GM21786 (cell line): ENCODE measurements around the gene TMEM92.
"Not testable (repeated sequence)": the region's sequence is repeated elsewhere in the genome, so short reads cannot be mapped to it uniquely, and the experiment has no call there.

Source experiments
- ATAC-seq: cut with Tn5 transposase; IDR thresholded peaks from one replicate; pipeline ENCODE4 v1.9.1; 2021; ENCODE audit not compliant: unreplicated experiment

TMEM92 gene

GRCh38 chr17:50297407-50297865, 23.2 kb downstream of the TMEM92 start:
- ATAC-seq, result no peak

- ATAC-seq, result no peak
Measured at GRCh38 chr17:50298018-50298417, 23.8 kb downstream of the TMEM92 start.

- ATAC-seq, result no peak
Measured at GRCh38 chr17:50299776-50300175, 25.5 kb downstream of the TMEM92 start.

GRCh38 chr17:50300824-50301223, 26.6 kb downstream of the TMEM92 start:
- ATAC-seq, result not testable (repeated sequence)

GRCh38 chr17:50301891-50302584, 27.8 kb downstream of the TMEM92 start:
- ATAC-seq, result no peak

- ATAC-seq, result no peak
Measured at GRCh38 chr17:50303051-50303450, 28.8 kb downstream of the TMEM92 start.

- no peak for ATAC-seq
Measured at GRCh38 chr17:50303596-50303995, 29.3 kb downstream of the TMEM92 start.

GRCh38 chr17:50304781-50305404, 30.6 kb downstream of the TMEM92 start:
- no peak for ATAC-seq

- no peak for ATAC-seq
Measured at GRCh38 chr17:50307654-50308053, 33.4 kb downstream of the TMEM92 start.

GRCh38 chr17:50308666-50309065, 34.4 kb downstream of the TMEM92 start:
- no peak for ATAC-seq

- no peak for ATAC-seq
Measured at GRCh38 chr17:50310455-50311111, 36.3 kb downstream of the TMEM92 start.

GRCh38 chr17:50311112-50311460, 36.8 kb downstream of the TMEM92 start:
- peak; percentile 69 for ATAC-seq

GRCh38 chr17:50311483-50311882, 37.2 kb downstream of the TMEM92 start:
- ATAC-seq, result no peak

GRCh38 chr17:50312308-50312707, 38.0 kb downstream of the TMEM92 start:
- ATAC-seq, result no peak

GRCh38 chr17:50314456-50315011, 40.3 kb downstream of the TMEM92 start:
- ATAC-seq, result no peak

GRCh38 chr17:50316016-50316587, 41.8 kb downstream of the TMEM92 start:
- no peak for ATAC-seq

GRCh38 chr17:50316660-50317059, 42.4 kb downstream of the TMEM92 start:
- not testable (repeated sequence) for ATAC-seq

- ATAC-seq, result no peak
Measured at GRCh38 chr17:50317121-50317520, 42.9 kb downstream of the TMEM92 start.

- ATAC-seq, result no peak
Measured at GRCh38 chr17:50318501-50319285, 44.4 kb downstream of the TMEM92 start.

GRCh38 chr17:50319306-50320004, 45.2 kb downstream of the TMEM92 start:
- ATAC-seq, result no peak
